Measurements from ENCODE around the gene AKAP8L. TPM values are rescaled to one million over a fixed set of nuclear protein-coding genes. Genes with fewer than 3 reads are reported as not detected.

AKAP8L gene
- total and polyA plus RNA-seq, 2 donors (not counting 1 experiment from before 2014, with no cell fraction given), result 18.0 to 87.0 TPM

GRCh38 chr19:15372470-15372869 lies 46.3 kb downstream of the AKAP8L start:
- H3K36me3 ChIP-seq (ENCODE audit: control insufficient read depth, insufficient read depth, low read length), result peaks cover 39% of the 10 kb centered on the region
- peaks cover 12% of the 10 kb centered on the region for H3K4me1 ChIP-seq (ENCODE audit: control insufficient read depth, extremely low read depth, insufficient read depth, low read length)
- H3K4me2 ChIP-seq (ENCODE audit: extremely low read depth, insufficient read depth, low read length), result no peak overlapping the region
- H3K4me3 ChIP-seq (replicated peaks in 1 of 4; ENCODE audit: control extremely low read depth in 1 of 4, insufficient read depth in 1 of 4, low read depth in 3 of 4, low read length in 4 of 4), result no peak overlapping the region
- no peaks in the 10 kb centered on the region for H3K9me3 ChIP-seq (ENCODE audit: control insufficient read depth, insufficient read depth, low read depth, low read length)
- TF ChIP-seq CTCF (conservative IDR thresholded peaks at IDR 0.05 in 1 of 2, IDR thresholded peaks at IDR 0.05 in 1 of 2; ENCODE audit: low read depth in 1 of 2, low read length in 2 of 2) (no peak), EZH2 (IDR thresholded peaks at IDR 0.05; ENCODE audit: low read length, missing control alignments) (no peak)
- DNase-seq (ENCODE audit: low read depth in 2 of 2), result no peak
- peaks cover 2% of the 10 kb centered on the region for H4K20me1 ChIP-seq (ENCODE audit: control insufficient read depth, extremely low read depth, insufficient read depth, low read length)
- H3K27ac ChIP-seq (ENCODE audit: insufficient read depth, low read length), result no peak overlapping the region
- no peak overlapping the region for H3K9ac ChIP-seq (ENCODE audit: insufficient read depth, low read length)
- no peaks in the 10 kb centered on the region for H3K27me3 ChIP-seq (ENCODE audit: control insufficient read depth, insufficient read depth, low read length)
- H2AFZ ChIP-seq (ENCODE audit: low read length), result no peak overlapping the region
- peaks cover 52% of the 10 kb centered on the region for H3K79me2 ChIP-seq (ENCODE audit: control insufficient read depth, insufficient read depth, low read length)

DNA sequence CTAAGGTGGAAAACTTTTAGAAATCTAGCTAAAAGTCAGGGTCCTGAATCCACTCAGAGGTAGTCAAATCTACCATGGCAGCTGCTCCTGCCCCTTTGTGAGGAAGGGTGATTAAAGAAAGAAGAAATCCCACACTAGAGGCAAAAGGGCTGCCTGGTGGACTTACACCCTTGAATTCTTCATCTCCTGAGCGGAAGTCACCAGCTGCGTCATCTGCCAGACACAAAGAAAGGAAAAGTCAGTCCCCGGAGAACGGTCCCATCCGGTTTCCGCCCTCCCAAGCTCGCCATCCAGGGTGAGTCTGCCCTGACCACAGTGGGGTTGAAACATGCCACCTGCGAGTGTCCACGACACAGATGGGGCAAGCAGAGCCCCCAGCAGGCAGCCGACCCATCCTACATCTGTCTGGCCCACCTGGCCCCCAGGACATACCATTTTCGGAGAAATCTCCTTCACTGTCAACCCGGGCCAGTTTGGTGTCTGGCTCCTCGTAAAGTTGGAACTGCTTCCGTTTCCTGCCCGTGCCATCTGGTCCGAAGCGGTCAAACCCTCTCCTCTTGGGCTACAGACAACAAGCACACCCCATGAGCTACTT lies 46.9 kb downstream of the AKAP8L start:
- H3K9ac ChIP-seq (ENCODE audit: insufficient read depth, low read length), result no peak overlapping the region
- no peak for DNase-seq (ENCODE audit: low read depth in 2 of 2)
- H2AFZ ChIP-seq (ENCODE audit: low read length), result no peak overlapping the region
- H3K4me1 ChIP-seq (ENCODE audit: control insufficient read depth, extremely low read depth, insufficient read depth, low read length), result peaks cover 8% of the 10 kb centered on the region
- TF ChIP-seq CTCF (conservative IDR thresholded peaks at IDR 0.05 in 1 of 2, IDR thresholded peaks at IDR 0.05 in 1 of 2; ENCODE audit: low read depth in 1 of 2, low read length in 2 of 2) (no peak), EZH2 (IDR thresholded peaks at IDR 0.05; ENCODE audit: low read length, missing control alignments) (no peak)
- no peak overlapping the region for H3K27ac ChIP-seq (ENCODE audit: insufficient read depth, low read length)
- no peaks in the 10 kb centered on the region for H3K27me3 ChIP-seq (ENCODE audit: control insufficient read depth, insufficient read depth, low read length)
- H3K36me3 ChIP-seq (ENCODE audit: control insufficient read depth, insufficient read depth, low read length), result peaks cover 42% of the 10 kb centered on the region
- H4K20me1 ChIP-seq (ENCODE audit: control insufficient read depth, extremely low read depth, insufficient read depth, low read length), result no peaks in the 10 kb centered on the region
- H3K79me2 ChIP-seq (ENCODE audit: control insufficient read depth, insufficient read depth, low read length), result peaks cover 47% of the 10 kb centered on the region
- no peaks in the 10 kb centered on the region for H3K9me3 ChIP-seq (ENCODE audit: control insufficient read depth, insufficient read depth, low read depth, low read length)
- H3K4me2 ChIP-seq (ENCODE audit: extremely low read depth, insufficient read depth, low read length), result no peak overlapping the region
- no peak overlapping the region for H3K4me3 ChIP-seq (replicated peaks in 1 of 4; ENCODE audit: control extremely low read depth in 1 of 4, insufficient read depth in 1 of 4, low read depth in 3 of 4, low read length in 4 of 4)

GRCh38 chr19:15371119-15371518 lies 47.7 kb downstream of the AKAP8L start:
- TF ChIP-seq EZH2 (IDR thresholded peaks at IDR 0.05; ENCODE audit: low read length, missing control alignments) (no peak), CTCF (conservative IDR thresholded peaks at IDR 0.05 in 1 of 2, IDR thresholded peaks at IDR 0.05 in 1 of 2; ENCODE audit: low read depth in 1 of 2, low read length in 2 of 2) (no peak)
- Histone ChIP-seq H4K20me1 (ENCODE audit: control insufficient read depth, extremely low read depth, insufficient read depth, low read length) (no peaks in the 10 kb centered on the region), H3K79me2 (ENCODE audit: control insufficient read depth, insufficient read depth, low read length) (peaks cover 39% of the 10 kb centered on the region), H3K27ac (ENCODE audit: insufficient read depth, low read length) (no peak overlapping the region), H2AFZ (ENCODE audit: low read length) (no peak overlapping the region), H3K9ac (ENCODE audit: insufficient read depth, low read length) (no peak overlapping the region), H3K9me3 (ENCODE audit: control insufficient read depth, insufficient read depth, low read depth, low read length) (no peaks in the 10 kb centered on the region), H3K27me3 (ENCODE audit: control insufficient read depth, insufficient read depth, low read length) (no peaks in the 10 kb centered on the region), H3K4me1 (ENCODE audit: control insufficient read depth, extremely low read depth, insufficient read depth, low read length) (peaks cover 5% of the 10 kb centered on the region), H3K4me2 (ENCODE audit: extremely low read depth, insufficient read depth, low read length) (no peak overlapping the region), H3K36me3 (ENCODE audit: control insufficient read depth, insufficient read depth, low read length) (peaks cover 42% of the 10 kb centered on the region), H3K4me3 (replicated peaks in 1 of 4; ENCODE audit: control extremely low read depth in 1 of 4, insufficient read depth in 1 of 4, low read depth in 3 of 4, low read length in 4 of 4) (no peak overlapping the region)
- no peak for DNase-seq (ENCODE audit: low read depth in 2 of 2)

Data from fibroblast of lung (primary cell).